GM12878 (cell line): ENCODE data around the gene UMPS.

Experiments
- EZH2 ChIP-seq: IDR thresholded peaks from 2 replicates; pipeline ENCODE4 v1.6.1; 2012; ENCODE audit warnings: low read depth, mild to moderate bottlenecking, control low read depth, inconsistent platforms, low read length, borderline replicate concordance; ENCODE audit not compliant: control insufficient read depth
- POLR2A ChIP-seq: IDR thresholded peaks from 2 replicates; pipeline ENCODE4 v1.6.1; 2011; ENCODE audit warnings: low read depth, mild to moderate bottlenecking, low read length
- TF ChIP-seq, protein P1 (sequence below): fragments of 450-650 bp; formaldehyde crosslinking; IDR thresholded peaks from 2 replicates; pipeline ENCODE4 v1.5.0; 2022; ENCODE audit warnings: mild to moderate bottlenecking, missing genetic modification characterization
- TF ChIP-seq, protein P2 (sequence below): IDR thresholded peaks from 2 replicates; pipeline ENCODE4 v1.6.1; 2011; ENCODE audit warnings: borderline replicate concordance, low read depth, mild to moderate bottlenecking, moderate library complexity, low read length; ENCODE audit not compliant: insufficient read depth, poor library complexity, severe bottlenecking
- TF ChIP-seq, protein P3 (sequence below), 3 experiments: IDR thresholded peaks in 2 of 3; conservative IDR thresholded peaks in 1 of 3; 2 replicates each; pipeline ENCODE4 v1.5.1; 2011; ENCODE audit warnings: low read depth in 3 of 3, low read length in 3 of 3, mild to moderate bottlenecking in 3 of 3, control low read depth in 2 of 3, moderate library complexity in 2 of 3, inconsistent platforms in 1 of 3, mixed read lengths in 1 of 3; ENCODE audit not compliant: control insufficient read depth in 2 of 3, insufficient read depth in 1 of 3; ENCODE audit errors: extremely low read depth in 1 of 3
- TF ChIP-seq, protein P4 (sequence below): IDR thresholded peaks from 2 replicates; pipeline ENCODE4 v1.6.1; 2012; ENCODE audit warnings: mild to moderate bottlenecking, low read depth, low read length
- TF ChIP-seq, protein P5 (sequence below): IDR thresholded peaks from 2 replicates; pipeline ENCODE4 v1.6.1; 2011; ENCODE audit warnings: borderline replicate concordance, low read depth, mild to moderate bottlenecking, moderate library complexity, mixed read lengths, low read length; ENCODE audit not compliant: insufficient read depth; ENCODE audit errors: extremely low read length
- TF ChIP-seq, protein P6 (sequence below): fragments of 450-650 bp; IDR thresholded peaks from 2 replicates; pipeline ENCODE4 v1.6.1; 2016; ENCODE audit warnings: mild to moderate bottlenecking

DNA sequence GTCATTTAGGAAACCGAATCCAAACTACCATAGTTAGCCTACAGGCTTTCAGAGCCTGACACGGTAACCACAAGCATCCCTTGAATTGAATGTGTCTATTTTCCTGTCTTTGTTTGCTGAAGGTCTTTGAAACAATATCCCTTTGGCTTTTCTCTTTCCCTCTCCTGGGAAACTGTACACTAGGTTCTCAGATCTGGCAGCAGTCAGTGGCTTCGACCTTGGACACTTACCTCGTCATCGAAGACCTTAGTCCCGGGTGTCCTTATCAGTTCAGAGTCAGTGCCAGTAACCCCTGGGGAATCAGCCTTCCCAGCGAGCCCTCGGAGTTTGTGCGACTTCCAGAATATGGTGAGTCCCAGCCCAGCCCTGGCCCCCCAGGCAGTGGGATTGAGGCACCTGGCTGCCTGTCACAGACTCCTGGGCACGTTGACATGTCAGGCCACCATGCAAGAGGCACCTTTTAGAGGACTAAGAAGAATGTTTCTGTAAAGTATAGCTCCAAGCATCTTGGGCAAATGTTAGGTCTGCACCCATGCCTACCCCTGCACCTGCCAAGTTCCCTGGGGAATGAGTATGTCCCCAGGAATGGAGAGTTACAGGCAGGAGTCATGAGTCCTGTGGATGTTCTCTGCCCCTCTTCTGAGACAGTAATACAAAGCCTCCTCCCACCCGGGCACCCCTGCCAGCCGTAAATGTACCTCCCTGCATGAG, 30.4 kb upstream of the UMPS start:
- no peak for TF ChIP-seq POLR2A
- TF ChIP-seq, protein P1, sequence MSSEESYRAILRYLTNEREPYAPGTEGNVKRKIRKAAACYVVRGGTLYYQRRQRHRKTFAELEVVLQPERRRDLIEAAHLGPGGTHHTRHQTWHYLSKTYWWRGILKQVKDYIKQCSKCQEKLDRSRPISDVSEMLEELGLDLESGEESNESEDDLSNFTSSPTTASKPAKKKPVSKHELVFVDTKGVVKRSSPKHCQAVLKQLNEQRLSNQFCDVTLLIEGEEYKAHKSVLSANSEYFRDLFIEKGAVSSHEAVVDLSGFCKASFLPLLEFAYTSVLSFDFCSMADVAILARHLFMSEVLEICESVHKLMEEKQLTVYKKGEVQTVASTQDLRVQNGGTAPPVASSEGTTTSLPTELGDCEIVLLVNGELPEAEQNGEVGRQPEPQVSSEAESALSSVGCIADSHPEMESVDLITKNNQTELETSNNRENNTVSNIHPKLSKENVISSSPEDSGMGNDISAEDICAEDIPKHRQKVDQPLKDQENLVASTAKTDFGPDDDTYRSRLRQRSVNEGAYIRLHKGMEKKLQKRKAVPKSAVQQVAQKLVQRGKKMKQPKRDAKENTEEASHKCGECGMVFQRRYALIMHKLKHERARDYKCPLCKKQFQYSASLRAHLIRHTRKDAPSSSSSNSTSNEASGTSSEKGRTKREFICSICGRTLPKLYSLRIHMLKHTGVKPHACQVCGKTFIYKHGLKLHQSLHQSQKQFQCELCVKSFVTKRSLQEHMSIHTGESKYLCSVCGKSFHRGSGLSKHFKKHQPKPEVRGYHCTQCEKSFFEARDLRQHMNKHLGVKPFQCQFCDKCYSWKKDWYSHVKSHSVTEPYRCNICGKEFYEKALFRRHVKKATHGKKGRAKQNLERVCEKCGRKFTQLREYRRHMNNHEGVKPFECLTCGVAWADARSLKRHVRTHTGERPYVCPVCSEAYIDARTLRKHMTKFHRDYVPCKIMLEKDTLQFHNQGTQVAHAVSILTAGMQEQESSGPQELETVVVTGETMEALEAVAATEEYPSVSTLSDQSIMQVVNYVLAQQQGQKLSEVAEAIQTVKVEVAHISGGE (CRISPR knock-in tag) = no peak
- TF ChIP-seq, protein P2, sequence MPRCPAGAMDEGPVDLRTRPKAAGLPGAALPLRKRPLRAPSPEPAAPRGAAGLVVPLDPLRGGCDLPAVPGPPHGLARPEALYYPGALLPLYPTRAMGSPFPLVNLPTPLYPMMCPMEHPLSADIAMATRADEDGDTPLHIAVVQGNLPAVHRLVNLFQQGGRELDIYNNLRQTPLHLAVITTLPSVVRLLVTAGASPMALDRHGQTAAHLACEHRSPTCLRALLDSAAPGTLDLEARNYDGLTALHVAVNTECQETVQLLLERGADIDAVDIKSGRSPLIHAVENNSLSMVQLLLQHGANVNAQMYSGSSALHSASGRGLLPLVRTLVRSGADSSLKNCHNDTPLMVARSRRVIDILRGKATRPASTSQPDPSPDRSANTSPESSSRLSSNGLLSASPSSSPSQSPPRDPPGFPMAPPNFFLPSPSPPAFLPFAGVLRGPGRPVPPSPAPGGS = no peak
- TF ChIP-seq, protein P3, sequence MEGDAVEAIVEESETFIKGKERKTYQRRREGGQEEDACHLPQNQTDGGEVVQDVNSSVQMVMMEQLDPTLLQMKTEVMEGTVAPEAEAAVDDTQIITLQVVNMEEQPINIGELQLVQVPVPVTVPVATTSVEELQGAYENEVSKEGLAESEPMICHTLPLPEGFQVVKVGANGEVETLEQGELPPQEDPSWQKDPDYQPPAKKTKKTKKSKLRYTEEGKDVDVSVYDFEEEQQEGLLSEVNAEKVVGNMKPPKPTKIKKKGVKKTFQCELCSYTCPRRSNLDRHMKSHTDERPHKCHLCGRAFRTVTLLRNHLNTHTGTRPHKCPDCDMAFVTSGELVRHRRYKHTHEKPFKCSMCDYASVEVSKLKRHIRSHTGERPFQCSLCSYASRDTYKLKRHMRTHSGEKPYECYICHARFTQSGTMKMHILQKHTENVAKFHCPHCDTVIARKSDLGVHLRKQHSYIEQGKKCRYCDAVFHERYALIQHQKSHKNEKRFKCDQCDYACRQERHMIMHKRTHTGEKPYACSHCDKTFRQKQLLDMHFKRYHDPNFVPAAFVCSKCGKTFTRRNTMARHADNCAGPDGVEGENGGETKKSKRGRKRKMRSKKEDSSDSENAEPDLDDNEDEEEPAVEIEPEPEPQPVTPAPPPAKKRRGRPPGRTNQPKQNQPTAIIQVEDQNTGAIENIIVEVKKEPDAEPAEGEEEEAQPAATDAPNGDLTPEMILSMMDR (IDR thresholded peaks at IDR 0.05 in 2 of 3, conservative IDR thresholded peaks at IDR 0.05 in 1 of 3; ENCODE audit: control insufficient read depth in 2 of 3, extremely low read depth in 1 of 3, insufficient read depth in 1 of 3, low read depth in 3 of 3, low read length in 3 of 3) = no peak
- TF ChIP-seq, protein P4, sequence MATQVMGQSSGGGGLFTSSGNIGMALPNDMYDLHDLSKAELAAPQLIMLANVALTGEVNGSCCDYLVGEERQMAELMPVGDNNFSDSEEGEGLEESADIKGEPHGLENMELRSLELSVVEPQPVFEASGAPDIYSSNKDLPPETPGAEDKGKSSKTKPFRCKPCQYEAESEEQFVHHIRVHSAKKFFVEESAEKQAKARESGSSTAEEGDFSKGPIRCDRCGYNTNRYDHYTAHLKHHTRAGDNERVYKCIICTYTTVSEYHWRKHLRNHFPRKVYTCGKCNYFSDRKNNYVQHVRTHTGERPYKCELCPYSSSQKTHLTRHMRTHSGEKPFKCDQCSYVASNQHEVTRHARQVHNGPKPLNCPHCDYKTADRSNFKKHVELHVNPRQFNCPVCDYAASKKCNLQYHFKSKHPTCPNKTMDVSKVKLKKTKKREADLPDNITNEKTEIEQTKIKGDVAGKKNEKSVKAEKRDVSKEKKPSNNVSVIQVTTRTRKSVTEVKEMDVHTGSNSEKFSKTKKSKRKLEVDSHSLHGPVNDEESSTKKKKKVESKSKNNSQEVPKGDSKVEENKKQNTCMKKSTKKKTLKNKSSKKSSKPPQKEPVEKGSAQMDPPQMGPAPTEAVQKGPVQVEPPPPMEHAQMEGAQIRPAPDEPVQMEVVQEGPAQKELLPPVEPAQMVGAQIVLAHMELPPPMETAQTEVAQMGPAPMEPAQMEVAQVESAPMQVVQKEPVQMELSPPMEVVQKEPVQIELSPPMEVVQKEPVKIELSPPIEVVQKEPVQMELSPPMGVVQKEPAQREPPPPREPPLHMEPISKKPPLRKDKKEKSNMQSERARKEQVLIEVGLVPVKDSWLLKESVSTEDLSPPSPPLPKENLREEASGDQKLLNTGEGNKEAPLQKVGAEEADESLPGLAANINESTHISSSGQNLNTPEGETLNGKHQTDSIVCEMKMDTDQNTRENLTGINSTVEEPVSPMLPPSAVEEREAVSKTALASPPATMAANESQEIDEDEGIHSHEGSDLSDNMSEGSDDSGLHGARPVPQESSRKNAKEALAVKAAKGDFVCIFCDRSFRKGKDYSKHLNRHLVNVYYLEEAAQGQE = no peak
- TF ChIP-seq EZH2 = no peak
- TF ChIP-seq, protein P5, sequence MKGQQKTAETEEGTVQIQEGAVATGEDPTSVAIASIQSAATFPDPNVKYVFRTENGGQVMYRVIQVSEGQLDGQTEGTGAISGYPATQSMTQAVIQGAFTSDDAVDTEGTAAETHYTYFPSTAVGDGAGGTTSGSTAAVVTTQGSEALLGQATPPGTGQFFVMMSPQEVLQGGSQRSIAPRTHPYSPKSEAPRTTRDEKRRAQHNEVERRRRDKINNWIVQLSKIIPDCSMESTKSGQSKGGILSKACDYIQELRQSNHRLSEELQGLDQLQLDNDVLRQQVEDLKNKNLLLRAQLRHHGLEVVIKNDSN = no peak
- TF ChIP-seq, protein P6, sequence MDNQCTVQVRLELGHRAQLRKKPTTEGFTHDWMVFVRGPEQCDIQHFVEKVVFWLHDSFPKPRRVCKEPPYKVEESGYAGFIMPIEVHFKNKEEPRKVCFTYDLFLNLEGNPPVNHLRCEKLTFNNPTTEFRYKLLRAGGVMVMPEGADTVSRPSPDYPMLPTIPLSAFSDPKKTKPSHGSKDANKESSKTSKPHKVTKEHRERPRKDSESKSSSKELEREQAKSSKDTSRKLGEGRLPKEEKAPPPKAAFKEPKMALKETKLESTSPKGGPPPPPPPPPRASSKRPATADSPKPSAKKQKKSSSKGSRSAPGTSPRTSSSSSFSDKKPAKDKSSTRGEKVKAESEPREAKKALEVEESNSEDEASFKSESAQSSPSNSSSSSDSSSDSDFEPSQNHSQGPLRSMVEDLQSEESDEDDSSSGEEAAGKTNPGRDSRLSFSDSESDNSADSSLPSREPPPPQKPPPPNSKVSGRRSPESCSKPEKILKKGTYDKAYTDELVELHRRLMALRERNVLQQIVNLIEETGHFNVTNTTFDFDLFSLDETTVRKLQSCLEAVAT = no peak
